H9 (cell line): Measurements from ENCODE around the gene SYCP2L. TPM values are rescaled to one million over a fixed set of nuclear protein-coding genes. Genes with fewer than 3 reads are reported as not detected.
A peak's percentile ranks its signal among the peaks of the same experiment; 100 is the strongest.
"Not testable (repeated sequence)": the region's sequence is repeated elsewhere in the genome, so short reads cannot be mapped to it uniquely, and the experiment has no call there.

ENCODE experiments used
- DNase-seq: peaks from one replicate; pipeline ENCODE4 v3.0.0-alpha.2; 2017
- H2AFZ ChIP-seq: one replicate; pipeline ENCODE4 v1.6.1; 2013; ENCODE audit warnings: mild to moderate bottlenecking, low read length, control low read depth, moderate library complexity
- H2AK5ac ChIP-seq: 2 replicates; pipeline ENCODE4 v1.6.1; 2013; ENCODE audit warnings: low read length, control low read depth, mixed read lengths; ENCODE audit not compliant: insufficient read length
- H2BK120ac ChIP-seq: one replicate; pipeline ENCODE4 v1.6.1; 2013; ENCODE audit warnings: low read depth, mild to moderate bottlenecking, low read length, control low read depth, inconsistent platforms; ENCODE audit not compliant: poor library complexity, severe bottlenecking
- H2BK12ac ChIP-seq: 2 replicates; pipeline ENCODE4 v1.6.1; 2013; ENCODE audit warnings: low read length, control low read depth, mixed read lengths, low read depth; ENCODE audit not compliant: insufficient read length
- H2BK15ac ChIP-seq: 2 replicates; pipeline ENCODE4 v1.6.1; 2013; ENCODE audit warnings: low read depth, low read length, control low read depth
- H2BK20ac ChIP-seq: one replicate; pipeline ENCODE4 v1.6.1; 2013; ENCODE audit warnings: low read depth, mild to moderate bottlenecking, low read length, control low read depth, inconsistent platforms; ENCODE audit not compliant: poor library complexity, severe bottlenecking
- H2BK5ac ChIP-seq: 2 replicates; pipeline ENCODE4 v1.6.1; 2013; ENCODE audit warnings: low read length, control low read depth, mixed read lengths; ENCODE audit not compliant: insufficient read length
- H3K14ac ChIP-seq: 2 replicates; pipeline ENCODE4 v1.6.1; 2013; ENCODE audit warnings: low read length, control low read depth; ENCODE audit not compliant: insufficient read depth
- H3K18ac ChIP-seq: 2 replicates; pipeline ENCODE4 v1.6.1; 2013; ENCODE audit warnings: low read depth, mild to moderate bottlenecking, mixed read lengths, low read length, control low read depth; ENCODE audit not compliant: insufficient read length
- H3K23ac ChIP-seq: 2 replicates; pipeline ENCODE4 v1.6.1; 2013; ENCODE audit warnings: low read length, control low read depth, mixed read lengths, low read depth; ENCODE audit not compliant: insufficient read length
- H3K23me2 ChIP-seq: 2 replicates; pipeline ENCODE4 v1.6.1; 2013; ENCODE audit warnings: low read depth, mild to moderate bottlenecking, mixed read lengths, low read length, control low read depth; ENCODE audit not compliant: insufficient read length, poor library complexity, severe bottlenecking
- H3K27ac ChIP-seq: 2 replicates; pipeline ENCODE4 v1.5.1; 2013; ENCODE audit warnings: low read length, control low read depth, mixed read lengths, low read depth; ENCODE audit not compliant: insufficient read length
- H3K27me3 ChIP-seq: 2 replicates; pipeline ENCODE4 v1.6.1; 2013; ENCODE audit warnings: low read length, control low read depth, inconsistent platforms; ENCODE audit not compliant: insufficient read depth
- H3K4ac ChIP-seq: 2 replicates; pipeline ENCODE4 v1.6.1; 2013; ENCODE audit warnings: low read depth, mild to moderate bottlenecking, control low read depth, inconsistent platforms, low read length, moderate library complexity
- H3K4me1 ChIP-seq: 2 replicates; pipeline ENCODE4 v1.6.1; 2013; ENCODE audit warnings: low read length, control low read depth, inconsistent platforms; ENCODE audit not compliant: insufficient read depth
- H3K4me2 ChIP-seq: 2 replicates; pipeline ENCODE4 v1.6.1; 2013; ENCODE audit warnings: low read length, control low read depth, mixed read lengths; ENCODE audit not compliant: insufficient read length, insufficient read depth
- H3K56ac ChIP-seq: 2 replicates; pipeline ENCODE4 v1.6.1; 2013; ENCODE audit warnings: low read depth, mild to moderate bottlenecking, mixed read lengths, low read length, control low read depth; ENCODE audit not compliant: insufficient read length
- H3K79me1 ChIP-seq: 2 replicates; pipeline ENCODE4 v1.6.1; 2013; ENCODE audit warnings: low read depth, mild to moderate bottlenecking, moderate library complexity, low read length, control low read depth, inconsistent platforms; ENCODE audit not compliant: insufficient read depth, poor library complexity, severe bottlenecking
- H3K79me2 ChIP-seq: 2 replicates; pipeline ENCODE4 v1.6.1; 2013; ENCODE audit warnings: low read length, control low read depth, inconsistent platforms; ENCODE audit not compliant: insufficient read depth
- H3K9ac ChIP-seq: 2 replicates; pipeline ENCODE4 v1.6.1; 2013; ENCODE audit warnings: low read length, control low read depth, mixed read lengths; ENCODE audit not compliant: insufficient read length; ENCODE audit errors: extremely low read depth
- H3K9me3 ChIP-seq: one replicate; pipeline ENCODE4 v1.6.1; 2013; ENCODE audit warnings: low read depth, low read length, inconsistent platforms; ENCODE audit not compliant: control insufficient read depth
- H3T11ph ChIP-seq: one replicate; pipeline ENCODE4 v1.6.1; 2013; ENCODE audit warnings: mild to moderate bottlenecking, low read length, control low read depth, inconsistent platforms
- H4K20me1 ChIP-seq: one replicate; pipeline ENCODE4 v1.6.1; 2013; ENCODE audit not compliant: control insufficient read depth, insufficient read length, insufficient read depth
- H4K5ac ChIP-seq: 2 replicates; pipeline ENCODE4 v1.6.1; 2013; ENCODE audit warnings: low read depth, mild to moderate bottlenecking, mixed read lengths, low read length, control low read depth; ENCODE audit not compliant: insufficient read length
- H4K8ac ChIP-seq: replicated peaks from 2 replicates; pipeline ENCODE4 v1.6.1; 2013; ENCODE audit warnings: low read length, control low read depth, mixed read lengths, low read depth; ENCODE audit not compliant: insufficient read length
- H4K91ac ChIP-seq: 2 replicates; pipeline ENCODE4 v1.6.1; 2013; ENCODE audit warnings: low read depth, mild to moderate bottlenecking, moderate library complexity, mixed read lengths, low read length, control low read depth; ENCODE audit not compliant: insufficient read length
- H3K27ac Mint-ChIP-seq, 3 experiments: 2 replicates in 2 of 3; 3 replicates in 1 of 3; pipeline ENCODE4 v1.8.0; 2020 to 2021; ENCODE audit warnings: mixed read lengths in 3 of 3, mild to moderate bottlenecking in 1 of 3, moderate library complexity in 1 of 3
- H3K27me3 Mint-ChIP-seq: 2 replicates; pipeline ENCODE4 v1.8.0; 2021; ENCODE audit warnings: low read depth, mild to moderate bottlenecking, moderate library complexity, mixed read lengths
- H3K36me3 Mint-ChIP-seq, 3 experiments: 2 replicates in 2 of 3; 3 replicates in 1 of 3; pipeline ENCODE4 v1.8.0; 2020 to 2021; ENCODE audit warnings: low read depth in 3 of 3, mixed read lengths in 3 of 3; ENCODE audit not compliant: insufficient read depth in 1 of 3
- H3K4me1 Mint-ChIP-seq, 2 experiments: 2 replicates each; pipeline ENCODE4 v1.8.0; 2020; ENCODE audit warnings: mixed read lengths in 2 of 2
- H3K4me3 Mint-ChIP-seq, 2 experiments: 2 replicates in 1 of 2; 3 replicates in 1 of 2; pipeline ENCODE4 v1.8.0; 2020 to 2021; ENCODE audit warnings: mild to moderate bottlenecking in 2 of 2, mixed read lengths in 2 of 2, moderate library complexity in 1 of 2
- H3K9me3 Mint-ChIP-seq, 2 experiments: 2 replicates in 1 of 2; 3 replicates in 1 of 2; pipeline ENCODE4 v1.8.0; 2020; ENCODE audit warnings: mild to moderate bottlenecking in 2 of 2, mixed read lengths in 2 of 2, moderate library complexity in 1 of 2
- CTCF ChIP-seq: fragments of 200-600 bp; sonication (generic); conservative IDR thresholded peaks from 3 replicates; pipeline ENCODE4 v1.8.0; 2021; ENCODE audit warnings: antibody characterized with exemption, mild to moderate bottlenecking
- WGBS: extraction: QIAGEN DNeasy Blood & Tissue Kit; methylation state at CpG from one replicate; pipeline ENCODE4 v1.1.7; 2013; ENCODE audit warnings: missing lambda C conversion rate, low lambda C conversion rate, mixed read lengths; ENCODE audit not compliant: insufficient read length; ENCODE audit errors: extremely low coverage; 5-methylcytosine and 5-hydroxymethylcytosine counted together
- total RNA-seq: library from RNA; stranded (reverse); gene quantifications from 2 replicates; pipeline ENCODE4 v1.2.1, GENCODE V29; 2021

Gene SYCP2L
- total RNA-seq, 1 experiment from 2014 or later = 3.5 TPM

GRCh38 chr6:10880366-10880765 is 6.5 kb upstream of the SYCP2L start:
- Histone ChIP-seq H4K8ac (no peak overlapping the region), H3K4ac (no peak overlapping the region), H2BK5ac (no peak overlapping the region), H3K27ac (no peak overlapping the region), H3T11ph (no peak overlapping the region), H3K9ac (no peak overlapping the region), H3K4me2 (no peak overlapping the region), H4K20me1 (no peaks in the 10 kb centered on the region), H2BK15ac (no peak overlapping the region), H3K56ac (no peak overlapping the region), H2BK120ac (no peak overlapping the region), H3K14ac (no peak overlapping the region), H3K9me3 (no peaks in the 10 kb centered on the region), H3K27me3 (peaks cover 13% of the 10 kb centered on the region; the same call in 1 of the 2 replicates), H4K91ac (no peak overlapping the region), H4K5ac (no peak overlapping the region), H2AK5ac (no peak overlapping the region), H3K4me1 (no peaks in the 10 kb centered on the region), H3K23me2 (peaks cover 11% of the 10 kb centered on the region), H3K79me1 (no peaks in the 10 kb centered on the region), H3K79me2 (no peaks in the 10 kb centered on the region), H2BK20ac (no peak overlapping the region), H3K18ac (no peak overlapping the region), H3K23ac (no peak overlapping the region), H2AFZ (no peak overlapping the region), H2BK12ac (no peak overlapping the region)
- no peak for DNase-seq
- H3K27me3 Mint-ChIP-seq = peaks cover 77% of the 10 kb centered on the region
- no peaks in the 10 kb centered on the region for H3K36me3 Mint-ChIP-seq
- H3K4me1 Mint-ChIP-seq = peaks cover 7 to 19% of the 10 kb centered on the region in 2 experiments
- H3K27ac Mint-ChIP-seq = no peak overlapping the region
- no peak for TF ChIP-seq CTCF
- no peaks in the 10 kb centered on the region for H3K9me3 Mint-ChIP-seq
- WGBS = no CpG with 5 or more reads among the region's 2 CpGs
- H3K4me3 Mint-ChIP-seq = no peak overlapping the region

- not testable (repeated sequence) for H2AFZ ChIP-seq, H3K23ac ChIP-seq, H4K20me1 ChIP-seq, H3K79me2 ChIP-seq, H2BK120ac ChIP-seq, H3K18ac ChIP-seq, H4K5ac ChIP-seq, H3K27ac ChIP-seq, H3K9me3 ChIP-seq, H4K91ac ChIP-seq, H3K4me1 ChIP-seq, H3K56ac ChIP-seq, H2BK12ac ChIP-seq, H3K9me3 Mint-ChIP-seq, H2BK15ac ChIP-seq, H3K9ac ChIP-seq, H3K36me3 Mint-ChIP-seq, H2AK5ac ChIP-seq, H4K8ac ChIP-seq, H2BK20ac ChIP-seq, DNase-seq, H2BK5ac ChIP-seq, H3K27ac Mint-ChIP-seq, H3K79me1 ChIP-seq, H3K4ac ChIP-seq, H3T11ph ChIP-seq, H3K14ac ChIP-seq
- peaks cover 11% of the 10 kb centered on the region for H3K23me2 ChIP-seq
- peak overlapping the region; percentile 67 to 86 for H3K4me3 Mint-ChIP-seq
- H3K4me1 Mint-ChIP-seq = peaks cover 7 to 24% of the 10 kb centered on the region in 2 experiments
- no CpG with 5 or more reads among the region's 14 CpGs for WGBS
- peak overlapping the region; percentile 81 for H3K4me2 ChIP-seq
- H3K27me3 Mint-ChIP-seq = peaks cover 86% of the 10 kb centered on the region
- H3K27me3 ChIP-seq = peaks cover 13% of the 10 kb centered on the region; the same call in 1 of the 2 replicates
Observed at GRCh38 chr6:10882253-10882630, 4.6 kb upstream of the SYCP2L start.
